Measurements from ENCODE around the gene MYO3B.

The MYO3B gene

GRCh38 chr2:170322140-170322766, 144.3 kb downstream of the MYO3B start:
- TF ChIP-seq CTCF (IDR thresholded peaks at IDR 0.05) = no peak

- TF ChIP-seq CTCF (IDR thresholded peaks at IDR 0.05) = no peak
Measured at GRCh38 chr2:170323743-170324142, 145.8 kb downstream of the MYO3B start.

- TF ChIP-seq CTCF (IDR thresholded peaks at IDR 0.05) = peak; percentile 75
Measured at GRCh38 chr2:170324640-170325046, 146.7 kb downstream of the MYO3B start.

- TF ChIP-seq CTCF (IDR thresholded peaks at IDR 0.05) = no peak
Measured at GRCh38 chr2:170330881-170331280, 152.9 kb downstream of the MYO3B start.

- TF ChIP-seq CTCF (IDR thresholded peaks at IDR 0.05) = no peak
Measured at GRCh38 chr2:170332676-170333402, 154.9 kb downstream of the MYO3B start.

- TF ChIP-seq CTCF (IDR thresholded peaks at IDR 0.05) = no peak
Measured at GRCh38 chr2:170335351-170335750, 157.4 kb downstream of the MYO3B start.

GRCh38 chr2:170336408-170336807, 158.5 kb downstream of the MYO3B start:
- TF ChIP-seq CTCF (IDR thresholded peaks at IDR 0.05) = no peak
